HepG2 (cell line): ENCODE results near the gene EGR4. TPM values are rescaled to one million over a fixed set of nuclear protein-coding genes. Genes with fewer than 3 reads are reported as not detected.

ENCODE experiments used
- CBX5 ChIP-seq: sonication (generic); formaldehyde crosslinking; IDR thresholded peaks from 2 replicates; pipeline ENCODE4 v1.4.0; 2020; ENCODE audit warnings: missing genetic modification reagents, borderline replicate concordance
- EED ChIP-seq: sonication (generic); formaldehyde crosslinking; IDR thresholded peaks from 2 replicates; pipeline ENCODE4 v1.5.0; 2020; ENCODE audit warnings: mild to moderate bottlenecking, missing genetic modification reagents
- GABPB1 ChIP-seq: IDR thresholded peaks from 2 replicates; pipeline ENCODE4 v1.6.1; 2016; ENCODE audit warnings: mild to moderate bottlenecking, missing genetic modification reagents, moderate library complexity, missing compliant biosample characterization
- HNF4A ChIP-seq: sonication (generic); formaldehyde crosslinking; IDR thresholded peaks from 2 replicates; pipeline ENCODE4 v1.4.0; 2020; ENCODE audit warnings: missing genetic modification reagents
- JUND ChIP-seq: sonication (generic); formaldehyde crosslinking; IDR thresholded peaks from 2 replicates; pipeline ENCODE4 v1.8.0; 2022; ENCODE audit warnings: mild to moderate bottlenecking, missing genetic modification reagents
- MTA1 ChIP-seq: sonication (generic); formaldehyde crosslinking; IDR thresholded peaks from 2 replicates; pipeline ENCODE4 v1.4.0; 2020; ENCODE audit warnings: missing genetic modification reagents, mild to moderate bottlenecking, borderline replicate concordance
- PITX1 ChIP-seq: sonication (generic); formaldehyde crosslinking; IDR thresholded peaks from 2 replicates; pipeline ENCODE4 v1.5.1; 2020; ENCODE audit warnings: mild to moderate bottlenecking, missing genetic modification reagents
- RFXAP ChIP-seq: sonication (generic); formaldehyde crosslinking; IDR thresholded peaks from 2 replicates; pipeline ENCODE4 v1.4.0; 2020; ENCODE audit warnings: missing genetic modification reagents, borderline replicate concordance
- ZFP36L1 ChIP-seq: sonication (generic); formaldehyde crosslinking; IDR thresholded peaks from 2 replicates; pipeline ENCODE4 v1.8.0; 2022; ENCODE audit warnings: mild to moderate bottlenecking, missing genetic modification reagents, moderate library complexity
- ZNF253 ChIP-seq: sonication (generic); formaldehyde crosslinking; IDR thresholded peaks from 2 replicates; pipeline ENCODE4 v1.8.0; 2022; ENCODE audit warnings: mild to moderate bottlenecking, missing genetic modification reagents, borderline replicate concordance
- ZNF841 ChIP-seq: sonication (generic); formaldehyde crosslinking; IDR thresholded peaks from 2 replicates; pipeline ENCODE4 v1.8.1; 2023; ENCODE audit warnings: missing genetic modification reagents, borderline replicate concordance
- polyA plus RNA-seq, 8 experiments: library from polyadenylated mRNA; depleted of rRNA in 3 of 8; stranded (reverse) in 7 of 8; unstranded in 1 of 8; fragments of >200 nt; fragmentation: Illumina TruSeq in 4 of 8; extraction: Trizol in 4 of 8; gene quantifications; 2 replicates each; pipeline versions ENCODE4 v1.2.1 to v1.2.3, GENCODE V29; 2011 to 2016; ENCODE audit warnings: low read depth in 4 of 8, missing spikeins in 1 of 8, mixed read lengths in 1 of 8; ENCODE audit not compliant: insufficient read depth in 1 of 8
- total RNA-seq, 5 experiments: library from RNA; depleted of rRNA; stranded (reverse); fragments of >200 nt; fragmentation: Illumina TruSeq; extraction: Trizol; gene quantifications; 2 replicates each; pipeline ENCODE4 v1.2.3, GENCODE V29; 2016; ENCODE audit warnings: low read depth in 1 of 5
- TF ChIP-seq, protein P1 (sequence below): sonication (generic); formaldehyde crosslinking; IDR thresholded peaks from one replicate; pipeline ENCODE4 v1.5.1; 2020; ENCODE audit warnings: mild to moderate bottlenecking, missing genetic modification reagents; ENCODE audit errors: not compliant biosample characterization
- TF ChIP-seq, protein P2 (sequence below): IDR thresholded peaks from 2 replicates; pipeline ENCODE4 v1.6.1; 2016; ENCODE audit warnings: control low read depth
- TF ChIP-seq, protein P3 (sequence below): sonication (generic); formaldehyde crosslinking; IDR thresholded peaks from 2 replicates; pipeline ENCODE4 v1.5.1; 2020; ENCODE audit warnings: mild to moderate bottlenecking, missing genetic modification reagents, borderline replicate concordance

The EGR4 gene
- total and polyA plus RNA-seq, 2 of the 13 experiments (the other 11 are each of a cell fraction or from before 2014, with no cell fraction given): not detected

DNA sequence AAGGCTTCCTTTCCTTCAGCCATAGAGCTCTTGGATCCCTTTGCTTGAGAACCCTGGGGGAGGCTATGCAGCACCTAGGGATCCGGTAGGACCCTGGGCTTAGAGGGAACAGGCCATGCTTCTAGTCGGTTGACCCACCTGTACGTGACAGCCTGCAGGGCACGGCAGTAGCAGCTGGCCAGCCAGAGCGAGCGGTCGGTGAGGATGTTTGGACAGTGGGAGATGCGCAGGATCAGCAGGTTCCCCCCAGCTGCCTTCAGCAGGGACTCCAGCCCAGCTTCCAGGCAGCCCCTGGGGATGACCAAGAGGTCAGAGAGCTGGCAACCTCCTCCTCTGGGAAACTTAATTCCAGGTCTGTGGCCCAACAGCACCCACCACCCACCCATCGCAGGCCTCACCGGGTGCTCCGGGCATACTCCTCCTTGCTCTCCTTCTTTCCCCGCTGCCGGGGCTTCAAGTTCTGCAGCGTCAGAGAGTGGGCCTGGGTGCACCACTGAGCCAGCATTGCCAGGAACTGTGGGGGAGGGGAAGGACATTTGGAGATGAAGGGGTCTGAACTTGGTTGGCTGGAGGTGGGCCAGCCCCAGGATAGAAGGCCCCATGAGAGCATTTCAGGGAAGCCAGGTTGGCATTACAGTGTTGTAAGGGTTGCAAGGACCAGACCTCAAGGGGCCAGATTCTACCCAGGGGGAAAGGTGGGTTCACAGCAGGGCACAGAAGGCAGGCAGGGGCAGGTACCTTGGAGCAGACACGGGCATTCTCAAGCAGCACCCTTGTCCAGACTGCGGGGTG lies 29.6 kb downstream of the EGR4 start (continued):
- TF ChIP-seq, protein P1, sequence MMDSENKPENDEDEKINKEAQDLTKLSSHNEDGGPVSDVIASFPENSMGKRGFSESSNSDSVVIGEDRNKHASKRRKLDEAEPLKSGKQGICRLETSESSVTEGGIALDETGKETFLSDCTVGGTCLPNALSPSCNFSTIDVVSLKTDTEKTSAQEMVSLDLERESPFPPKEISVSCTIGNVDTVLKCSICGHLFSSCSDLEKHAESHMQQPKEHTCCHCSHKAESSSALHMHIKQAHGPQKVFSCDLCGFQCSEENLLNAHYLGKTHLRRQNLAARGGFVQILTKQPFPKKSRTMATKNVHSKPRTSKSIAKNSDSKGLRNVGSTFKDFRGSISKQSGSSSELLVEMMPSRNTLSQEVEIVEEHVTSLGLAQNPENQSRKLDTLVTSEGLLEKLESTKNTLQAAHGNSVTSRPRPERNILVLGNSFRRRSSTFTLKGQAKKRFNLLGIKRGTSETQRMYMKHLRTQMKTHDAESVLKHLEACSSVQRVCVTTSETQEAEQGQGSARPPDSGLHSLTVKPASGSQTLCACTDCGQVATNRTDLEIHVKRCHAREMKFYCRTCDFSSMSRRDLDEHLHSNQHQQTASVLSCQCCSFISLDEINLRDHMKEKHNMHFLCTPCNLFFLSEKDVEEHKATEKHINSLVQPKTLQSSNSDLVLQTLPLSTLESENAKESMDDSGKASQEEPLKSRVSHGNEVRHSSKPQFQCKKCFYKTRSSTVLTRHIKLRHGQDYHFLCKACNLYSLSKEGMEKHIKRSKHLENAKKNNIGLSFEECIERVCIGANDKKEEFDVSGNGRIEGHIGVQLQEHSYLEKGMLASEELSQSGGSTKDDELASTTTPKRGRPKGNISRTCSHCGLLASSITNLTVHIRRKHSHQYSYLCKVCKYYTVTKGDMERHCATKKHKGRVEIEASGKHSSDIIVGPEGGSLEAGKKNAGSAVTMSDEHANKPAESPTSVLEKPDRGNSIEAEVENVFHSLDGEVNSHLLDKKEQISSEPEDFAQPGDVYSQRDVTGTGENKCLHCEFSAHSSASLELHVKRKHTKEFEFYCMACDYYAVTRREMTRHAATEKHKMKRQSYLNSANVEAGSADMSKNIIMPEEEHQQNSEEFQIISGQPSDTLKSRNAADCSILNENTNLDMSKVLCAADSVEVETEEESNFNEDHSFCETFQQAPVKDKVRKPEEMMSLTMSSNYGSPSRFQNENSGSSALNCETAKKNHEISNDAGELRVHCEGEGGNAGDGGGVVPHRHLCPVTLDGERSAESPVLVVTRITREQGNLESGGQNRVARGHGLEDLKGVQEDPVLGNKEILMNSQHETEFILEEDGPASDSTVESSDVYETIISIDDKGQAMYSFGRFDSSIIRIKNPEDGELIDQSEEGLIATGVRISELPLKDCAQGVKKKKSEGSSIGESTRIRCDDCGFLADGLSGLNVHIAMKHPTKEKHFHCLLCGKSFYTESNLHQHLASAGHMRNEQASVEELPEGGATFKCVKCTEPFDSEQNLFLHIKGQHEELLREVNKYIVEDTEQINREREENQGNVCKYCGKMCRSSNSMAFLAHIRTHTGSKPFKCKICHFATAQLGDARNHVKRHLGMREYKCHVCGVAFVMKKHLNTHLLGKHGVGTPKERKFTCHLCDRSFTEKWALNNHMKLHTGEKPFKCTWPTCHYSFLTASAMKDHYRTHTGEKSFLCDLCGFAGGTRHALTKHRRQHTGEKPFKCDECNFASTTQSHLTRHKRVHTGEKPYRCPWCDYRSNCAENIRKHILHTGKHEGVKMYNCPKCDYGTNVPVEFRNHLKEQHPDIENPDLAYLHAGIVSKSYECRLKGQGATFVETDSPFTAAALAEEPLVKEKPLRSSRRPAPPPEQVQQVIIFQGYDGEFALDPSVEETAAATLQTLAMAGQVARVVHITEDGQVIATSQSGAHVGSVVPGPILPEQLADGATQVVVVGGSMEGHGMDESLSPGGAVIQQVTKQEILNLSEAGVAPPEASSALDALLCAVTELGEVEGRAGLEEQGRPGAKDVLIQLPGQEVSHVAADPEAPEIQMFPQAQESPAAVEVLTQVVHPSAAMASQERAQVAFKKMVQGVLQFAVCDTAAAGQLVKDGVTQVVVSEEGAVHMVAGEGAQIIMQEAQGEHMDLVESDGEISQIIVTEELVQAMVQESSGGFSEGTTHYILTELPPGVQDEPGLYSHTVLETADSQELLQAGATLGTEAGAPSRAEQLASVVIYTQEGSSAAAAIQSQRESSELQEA (CRISPR knock-in tag): no peak
- TF ChIP-seq ZNF253 (CRISPR knock-in tag) (no peak), RFXAP (CRISPR knock-in tag) (no peak), JUND (no peak), MTA1 (CRISPR knock-in tag) (no peak), PITX1 (CRISPR knock-in tag) (0 out of 2 replicates have a peak, but pooled peaks have one; percentile 13), CBX5 (CRISPR knock-in tag) (no peak), GABPB1 (CRISPR knock-in tag) (no peak), ZNF841 (CRISPR knock-in tag) (no peak), EED (CRISPR knock-in tag) (no peak), ZFP36L1 (no peak), HNF4A (no peak)
- TF ChIP-seq, protein P2, sequence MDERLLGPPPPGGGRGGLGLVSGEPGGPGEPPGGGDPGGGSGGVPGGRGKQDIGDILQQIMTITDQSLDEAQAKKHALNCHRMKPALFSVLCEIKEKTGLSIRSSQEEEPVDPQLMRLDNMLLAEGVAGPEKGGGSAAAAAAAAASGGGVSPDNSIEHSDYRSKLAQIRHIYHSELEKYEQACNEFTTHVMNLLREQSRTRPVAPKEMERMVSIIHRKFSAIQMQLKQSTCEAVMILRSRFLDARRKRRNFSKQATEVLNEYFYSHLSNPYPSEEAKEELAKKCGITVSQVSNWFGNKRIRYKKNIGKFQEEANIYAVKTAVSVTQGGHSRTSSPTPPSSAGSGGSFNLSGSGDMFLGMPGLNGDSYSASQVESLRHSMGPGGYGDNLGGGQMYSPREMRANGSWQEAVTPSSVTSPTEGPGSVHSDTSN (CRISPR knock-in tag): no peak
- TF ChIP-seq, protein P3, sequence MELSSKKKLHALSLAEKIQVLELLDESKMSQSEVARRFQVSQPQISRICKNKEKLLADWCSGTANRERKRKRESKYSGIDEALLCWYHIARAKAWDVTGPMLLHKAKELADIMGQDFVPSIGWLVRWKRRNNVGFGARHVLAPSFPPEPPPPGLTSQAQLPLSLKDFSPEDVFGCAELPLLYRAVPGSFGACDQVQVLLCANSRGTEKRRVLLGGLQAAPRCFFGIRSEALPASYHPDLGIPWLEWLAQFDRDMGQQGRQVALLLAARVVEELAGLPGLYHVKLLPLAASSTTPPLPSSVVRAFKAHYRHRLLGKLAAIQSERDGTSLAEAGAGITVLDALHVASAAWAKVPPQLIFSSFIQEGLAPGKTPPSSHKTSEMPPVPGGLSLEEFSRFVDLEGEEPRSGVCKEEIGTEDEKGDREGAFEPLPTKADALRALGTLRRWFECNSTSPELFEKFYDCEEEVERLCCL (CRISPR knock-in tag): no peak
